GM12878 (cell line): ENCODE data around the gene ZNF772. TPM values are rescaled to one million over a fixed set of nuclear protein-coding genes. Genes with fewer than 3 reads are reported as not detected.
"Not testable (repeated sequence)": the region's sequence is repeated elsewhere in the genome, so short reads cannot be mapped to it uniquely, and the experiment has no call there.

ENCODE experiments used
- ATAC-seq: fragments of 200-7000 bp; cut with Tn5 transposase; 3 replicates; pipeline ENCODE4 v1.9.1; 2020; ENCODE audit warnings: mild to moderate bottlenecking, moderate library complexity
- BruUV-seq: library from RNA; stranded (reverse); fragments of 400-500 nt; replicated peaks from 2 replicates; lab custom pipeline; 2021; lab: Mats Ljungman, UMichigan
- CTCF ChIA-PET: fragments of 300-600 bp; sonication (Branson Sonifier 250); formaldehyde crosslinking; extraction: SDS; loops from one replicate; lab custom pipeline; 2021; ENCODE audit warnings: inconsistent platforms; lab: Yijun Ruan, JAX
- POLR2A ChIA-PET: fragments of 350-600 bp; formaldehyde crosslinking; extraction: SDS; loops from one replicate; lab custom pipeline; 2021; ENCODE audit warnings: inconsistent platforms; lab: Charles Lee
- RAD21 ChIA-PET: fragments of 300-600 bp; sonication (Branson Sonifier 250); formaldehyde crosslinking; loops from one replicate; lab custom pipeline; 2023; ENCODE audit warnings: antibody characterized with exemption; ENCODE audit not compliant: unreplicated experiment; lab: Charles Lee
- SMC1A ChIA-PET: fragments of 300-600 bp; sonication (Branson Sonifier 250); formaldehyde crosslinking; loops from one replicate; lab custom pipeline; 2023; ENCODE audit not compliant: unreplicated experiment, uncharacterized antibody; lab: Charles Lee
- DNase-seq: peaks from one replicate; pipeline ENCODE4 v3.0.0-alpha.2; 2011; ENCODE audit warnings: low read depth, low spot score
- FAIRE-seq: peaks from 3 replicates; lab custom pipeline; 2011; peaks lifted over from hg19 to GRCh38; lab: Jason Lieb, UNC
- H2AFZ ChIP-seq: 2 replicates; pipeline ENCODE4 v1.6.0; 2011; ENCODE audit warnings: low read depth, low read length, control low read depth; ENCODE audit not compliant: control insufficient read depth
- H3K27ac ChIP-seq: 2 replicates; pipeline ENCODE4 v1.5.1; 2011; ENCODE audit warnings: control low read depth; ENCODE audit not compliant: control insufficient read depth, insufficient read depth
- H3K27me3 ChIP-seq, 2 experiments: replicated peaks in 1 of 2; 2 replicates each; pipeline versions ENCODE4 v1.6.0 to v1.6.1; 2011; ENCODE audit warnings: low read length in 1 of 2; ENCODE audit not compliant: control insufficient read depth in 2 of 2, insufficient read depth in 2 of 2
- H3K36me3 ChIP-seq, 2 experiments: 2 replicates each; pipeline ENCODE4 v1.5.1; 2011; ENCODE audit warnings: low read length in 1 of 2; ENCODE audit not compliant: control insufficient read depth in 2 of 2, insufficient read depth in 2 of 2
- H3K4me1 ChIP-seq: 2 replicates; pipeline ENCODE4 v1.6.1; 2011; ENCODE audit warnings: mild to moderate bottlenecking, low read length, moderate library complexity, mixed read lengths; ENCODE audit not compliant: control insufficient read depth, insufficient read depth
- H3K4me2 ChIP-seq: 2 replicates; pipeline ENCODE4 v1.6.0; 2011; ENCODE audit warnings: control low read depth; ENCODE audit not compliant: control insufficient read depth, insufficient read depth
- H3K4me3 ChIP-seq: fragments of 200-600 bp; sonication (generic); 2 replicates; pipeline ENCODE4 v1.5.1; 2016
- H3K79me2 ChIP-seq: 2 replicates; pipeline ENCODE4 v1.6.0; 2011; ENCODE audit warnings: low read length; ENCODE audit not compliant: control insufficient read depth, insufficient read depth
- H3K9ac ChIP-seq: 2 replicates; pipeline ENCODE4 v1.8.0; 2011; ENCODE audit warnings: low read length, control low read depth, mixed read lengths; ENCODE audit not compliant: control insufficient read depth, insufficient read depth
- H3K9me3 ChIP-seq: replicated peaks from 3 replicates; pipeline ENCODE4 v1.5.1; 2011; ENCODE audit warnings: mild to moderate bottlenecking, low read length; ENCODE audit not compliant: control insufficient read depth, insufficient read depth
- H4K20me1 ChIP-seq: 2 replicates; pipeline ENCODE4 v1.6.0; 2011; ENCODE audit not compliant: control insufficient read depth, insufficient read depth
- CEBPB ChIP-seq, 2 experiments: fragments of 150-350 bp in 1 of 2; IDR thresholded peaks; 2 replicates each; pipeline ENCODE4 v1.6.1; 2012 to 2014; ENCODE audit warnings: low read depth in 2 of 2, low read length in 2 of 2, borderline replicate concordance in 1 of 2, inconsistent platforms in 1 of 2
- CHD1 ChIP-seq: IDR thresholded peaks from 2 replicates; pipeline ENCODE4 v1.6.1; 2012; ENCODE audit warnings: low read depth, low read length, improper control_type of control experiment
- JUNB ChIP-seq: IDR thresholded peaks from 2 replicates; pipeline ENCODE4 v1.6.1; 2016; ENCODE audit warnings: antibody characterized with exemption, mild to moderate bottlenecking
- RAD21 ChIP-seq: IDR thresholded peaks from 2 replicates; pipeline ENCODE4 v1.6.1; 2011; ENCODE audit warnings: mild to moderate bottlenecking, low read depth, low read length, moderate library complexity; ENCODE audit not compliant: insufficient read depth
- RELB ChIP-seq: fragments of 450-650 bp; IDR thresholded peaks from 2 replicates; pipeline ENCODE4 v1.6.1; 2017; ENCODE audit warnings: low read depth, mild to moderate bottlenecking, moderate library complexity
- SIN3A ChIP-seq: IDR thresholded peaks from 2 replicates; pipeline ENCODE4 v1.6.1; 2012; ENCODE audit warnings: low read depth, low read length, improper control_type of control experiment
- WGBS: methylation state at CpG from one replicate; pipeline ENCODE4 v1.1.6; 2016; ENCODE audit warnings: low lambda C conversion rate; ENCODE audit not compliant: insufficient replicate concordance, insufficient coverage; ENCODE audit errors: missing lambda C conversion rate; 5-methylcytosine and 5-hydroxymethylcytosine counted together
- in situ Hi-C: fragments of 300-500 bp; cut with MboI; formaldehyde crosslinking; loops from 9 replicates; pipeline ENCODE4 v1.14.3; 2018; ENCODE audit warnings: mixed read lengths
- intact Hi-C: fragments of 100-400 bp; cut with micrococcal nuclease; formaldehyde crosslinking; loops from one replicate; pipeline ENCODE4 v1.14.2; 2022; ENCODE audit not compliant: unreplicated experiment
- polyA plus RNA-seq, 11 experiments: library from polyadenylated mRNA; depleted of rRNA in 4 of 11; unstranded in 6 of 11; stranded (reverse) in 5 of 11; fragments of >200 nt; fragmentation: Nextera tagmentation in 4 of 11; fragmentation: Illumina TruSeq in 1 of 11; extraction: Ambion mirVana in 4 of 11; extraction: Trizol in 1 of 11; gene quantifications; 1 replicate in 1 of 11; 2 replicates in 10 of 11; pipeline versions ENCODE4 v1.2.1 to v1.2.3, GENCODE V29; 2011 to 2016; ENCODE audit warnings: inconsistent platforms in 2 of 11, missing spikeins in 2 of 11, low read depth in 1 of 11
- total RNA-seq, 4 experiments: library from RNA; depleted of rRNA in 3 of 4; stranded (reverse); fragments of >200 nt in 3 of 4; fragmentation: Illumina TruSeq in 1 of 4; extraction: Trizol in 1 of 4; gene quantifications; 2 replicates each; pipeline versions ENCODE4 v1.2.1 to v1.2.3, GENCODE V29; 2013 to 2021

ZNF772 gene
- total and polyA plus RNA-seq, 10 of the 15 experiments (the other 5 are each of a cell fraction or from before 2014, with no cell fraction given) = 0.42 to 8.7 (median 3.8) TPM

- TF ChIP-seq RELB (peak; percentile 84), CHD1 (no peak), JUNB (no peak), RAD21 (no peak), SIN3A (no peak), CEBPB (IDR thresholded peaks at IDR 0.05; ENCODE audit: borderline replicate concordance in 1 of 2, low read depth in 2 of 2, low read length in 2 of 2) (no peak)
These were observed at the start of gene ZNF772 (continued) for GRCh38 chr19:57477191-57478008.

GRCh38 chr19:57518021-57518420, 40.7 kb upstream of the ZNF772 start:
- H3K27ac ChIP-seq, H3K4me2 ChIP-seq, H3K4me3 ChIP-seq, H3K36me3 ChIP-seq, H3K27me3 ChIP-seq, intact Hi-C loops, H3K9ac ChIP-seq, SMC1A ChIA-PET, ATAC-seq, H3K79me2 ChIP-seq, H3K4me1 ChIP-seq, POLR2A ChIA-PET, in situ Hi-C loops, H4K20me1 ChIP-seq, H3K9me3 ChIP-seq, H2AFZ ChIP-seq, RAD21 ChIA-PET, BruUV-seq, DNase-seq, FAIRE-seq: not testable (repeated sequence)
- WGBS = 66% methylated on average over 4 of the region's 4 CpGs
- CTCF ChIA-PET = interaction anchor here (0.6 kb wide), 1 partner anchor 218 kb away, joined by 3 read pairs; no protein-coding TSS in a partner anchor
